Left ventricle myocardium inferior (tissue), 1 donor: ENCODE results near the gene TANC1. TPM values are rescaled to one million over a fixed set of nuclear protein-coding genes. Genes with fewer than 3 reads are reported as not detected.

Source experiments
- DNase-seq: peaks from one replicate; pipeline ENCODE4 v3.0.0-alpha.2; 2020
- H3K27ac ChIP-seq: fragments of 200-600 bp; replicated peaks from 2 replicates; pipeline ENCODE4 v1.8.0; 2021
- H3K27me3 ChIP-seq: fragments of 200-600 bp; 2 replicates; pipeline ENCODE4 v1.8.0; 2021; ENCODE audit warnings: low read depth
- H3K36me3 ChIP-seq: fragments of 200-600 bp; 2 replicates; pipeline ENCODE4 v1.8.0; 2021
- H3K4me1 ChIP-seq: fragments of 200-600 bp; 2 replicates; pipeline ENCODE4 v1.8.0; 2021
- H3K4me3 ChIP-seq: fragments of 200-600 bp; 2 replicates; pipeline ENCODE4 v1.8.0; 2021; ENCODE audit warnings: mild to moderate bottlenecking, moderate library complexity
- H3K9me3 ChIP-seq: fragments of 200-600 bp; replicated peaks from 2 replicates; pipeline ENCODE4 v1.8.0; 2021
- CTCF ChIP-seq: fragments of 200-600 bp; IDR thresholded peaks from 2 replicates; pipeline ENCODE4 v1.8.0; 2021; ENCODE audit warnings: antibody characterized with exemption, mild to moderate bottlenecking, borderline replicate concordance
- intact Hi-C: fragments of 100-400 bp; cut with micrococcal nuclease; formaldehyde crosslinking; loops from one replicate; pipeline ENCODE4 v1.11.0; 2022
- total RNA-seq: library from RNA; stranded (reverse); fragmentation: NEBNext Ultra II Directional; extraction: Animal tissue kit (Norgen Biotek cat#: 25700); gene quantifications from one replicate; pipeline ENCODE4 v1.2.1, GENCODE V29; 2021
- donor health status: DM: no; HTN: yes; CAD: no; lungs with severe emphysema.

TANC1 gene
- total RNA-seq, 1 donor from 2014 or later = 59.7 TPM

DNA sequence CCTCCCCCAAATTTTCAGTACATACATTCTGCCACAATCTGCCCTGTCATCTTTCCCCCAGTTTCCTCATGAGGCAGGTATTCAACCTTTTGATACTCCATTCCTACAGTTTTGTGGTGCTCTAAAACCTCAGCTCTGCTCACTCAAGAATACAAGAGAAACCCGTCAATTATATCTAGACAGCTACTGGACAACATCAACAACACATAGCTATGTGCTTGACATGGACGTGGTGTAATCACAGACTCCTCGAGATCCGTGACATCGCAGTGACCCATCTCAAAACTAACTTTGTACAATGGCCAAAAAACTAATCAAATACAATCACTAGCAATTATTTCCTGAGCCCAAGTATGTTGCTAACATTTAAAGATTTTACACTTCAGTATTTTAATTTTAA is 294.5 kb downstream of the TANC1 start:
- no peak for DNase-seq
- Histone ChIP-seq H3K27me3 (no peaks in the 10 kb centered on the region), H3K9me3 (no peaks in the 10 kb centered on the region), H3K36me3 (peaks cover 15% of the 10 kb centered on the region), H3K27ac (peak overlapping the region; percentile 84), H3K4me1 (peaks cover 30% of the 10 kb centered on the region), H3K4me3 (no peak overlapping the region)
- intact Hi-C loops = no loop called here
- TF ChIP-seq CTCF = no peak

DNA sequence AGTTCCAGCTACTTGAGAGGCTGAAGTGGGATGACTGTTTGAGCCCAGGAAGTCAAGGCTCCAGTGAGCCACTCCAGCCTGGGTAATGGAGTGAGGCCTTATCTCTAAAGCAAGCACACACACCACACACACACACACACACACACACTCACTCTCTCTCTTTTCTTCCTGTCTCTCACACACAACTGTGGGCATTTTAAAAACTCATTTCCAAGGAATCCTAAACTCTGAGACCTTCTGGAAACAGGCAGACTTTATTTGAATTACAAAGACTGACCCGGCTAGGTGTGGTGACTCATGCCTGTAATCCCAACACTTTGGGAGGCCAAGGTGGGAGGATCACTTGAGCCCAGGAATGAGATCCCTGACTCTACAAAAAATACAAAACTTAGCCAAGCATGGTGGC is 296.7 kb downstream of the TANC1 start:
- Histone ChIP-seq H3K4me1 (peaks cover 41% of the 10 kb centered on the region), H3K27me3 (no peaks in the 10 kb centered on the region), H3K36me3 (peaks cover 4% of the 10 kb centered on the region), H3K27ac (no peak overlapping the region), H3K9me3 (no peaks in the 10 kb centered on the region), H3K4me3 (no peak overlapping the region)
- intact Hi-C loops = no loop called here
- TF ChIP-seq CTCF = no peak
- no peak for DNase-seq

GRCh38 chr2:159266554-159266953 is 298.1 kb downstream of the TANC1 start:
- intact Hi-C loops = no loop called here
- Histone ChIP-seq H3K27ac (no peak overlapping the region), H3K27me3 (no peaks in the 10 kb centered on the region), H3K4me1 (peaks cover 41% of the 10 kb centered on the region), H3K36me3 (peaks cover 15% of the 10 kb centered on the region), H3K9me3 (peaks cover 3% of the 10 kb centered on the region), H3K4me3 (no peak overlapping the region)
- no peak for DNase-seq
- no peak for TF ChIP-seq CTCF

DNA sequence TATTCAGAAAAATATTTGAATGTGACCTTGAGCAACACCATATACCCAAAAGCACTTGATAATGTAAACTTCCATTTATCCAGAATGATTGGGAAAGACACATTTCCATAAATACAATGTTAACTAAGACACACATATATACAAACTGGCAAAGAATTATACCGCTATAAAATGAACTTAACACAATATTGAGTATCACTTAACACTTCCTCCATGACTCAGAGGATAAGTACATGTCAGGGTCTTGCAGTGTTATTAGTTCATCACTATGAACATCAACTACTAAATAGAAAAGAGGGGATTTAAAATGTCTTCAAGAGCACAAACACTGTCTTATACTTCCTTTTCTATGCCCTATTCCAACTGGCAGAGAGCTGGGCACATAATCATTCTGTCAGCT is 299.5 kb downstream of the TANC1 start:
- Histone ChIP-seq H3K9me3 (peaks cover 3% of the 10 kb centered on the region), H3K36me3 (peaks cover 22% of the 10 kb centered on the region), H3K4me3 (no peak overlapping the region), H3K27me3 (no peaks in the 10 kb centered on the region), H3K27ac (no peak overlapping the region), H3K4me1 (peaks cover 30% of the 10 kb centered on the region)
- TF ChIP-seq CTCF = no peak
- intact Hi-C loops = no loop called here
- DNase-seq = no peak

- Histone ChIP-seq H3K4me3 (no peak overlapping the region), H3K27me3 (no peaks in the 10 kb centered on the region), H3K36me3 (peaks cover 38% of the 10 kb centered on the region), H3K9me3 (peaks cover 3% of the 10 kb centered on the region), H3K27ac (no peak overlapping the region), H3K4me1 (peaks cover 17% of the 10 kb centered on the region)
- no peak for TF ChIP-seq CTCF
- intact Hi-C loops = no loop called here
- no peak for DNase-seq
Measured at GRCh38 chr2:159270744-159271379, 302.4 kb downstream of the TANC1 start.
